Endothelial cell of umbilical vein (primary cell): ENCODE results near the gene NOMO2. TPM values are rescaled to one million over a fixed set of nuclear protein-coding genes. Genes with fewer than 3 reads are reported as not detected.
"Not testable (repeated sequence)": the region's sequence is repeated elsewhere in the genome, so short reads cannot be mapped to it uniquely, and the experiment has no call there.

Experiments
- Bru-seq: library from RNA; stranded (reverse); fragments of 400-500 nt; gene quantifications from one replicate; lab custom pipeline; 2021; lab: Mats Ljungman, UMichigan
- BruChase-seq, 2 experiments: library from RNA; stranded (reverse); fragments of 400-500 nt; gene quantifications; one replicate each; lab custom pipeline; 2021; lab: Mats Ljungman, UMichigan
- BruUV-seq: library from RNA; stranded (reverse); fragments of 400-500 nt; replicated peaks from 2 replicates; lab custom pipeline; 2021; lab: Mats Ljungman, UMichigan
- CTCF ChIA-PET: fragments of 300-600, 350-600 bp; sonication (Branson Sonifier 250); formaldehyde crosslinking; loops from one replicate; lab custom pipeline; 2021; ENCODE audit warnings: antibody characterized with exemption, inconsistent platforms; lab: Charles Lee
- POLR2A ChIA-PET: fragments of 300-600, 350-600 bp; sonication (Branson Sonifier 250); formaldehyde crosslinking; loops from one replicate; lab custom pipeline; 2021; ENCODE audit warnings: antibody characterized with exemption, inconsistent platforms; lab: Charles Lee
- DNase-seq: peaks from one replicate; pipeline ENCODE4 v3.0.0-alpha.2; 2011; ENCODE audit warnings: low read depth, low spot score
- FAIRE-seq: peaks from 2 replicates; lab custom pipeline; 2011; peaks lifted over from hg19 to GRCh38; lab: Jason Lieb, UNC
- H2AFZ ChIP-seq: 2 replicates; pipeline ENCODE4 v1.6.0; 2012; ENCODE audit warnings: low read depth, low read length, control low read depth, inconsistent platforms
- H3K27ac ChIP-seq: 2 replicates; pipeline ENCODE4 v1.5.1; 2011; ENCODE audit warnings: low read depth, mild to moderate bottlenecking, control low read depth, low read length, moderate library complexity; ENCODE audit not compliant: insufficient read depth
- H3K27me3 ChIP-seq, 2 experiments: 2 replicates each; pipeline versions ENCODE4 v1.6.0 to v1.6.1; 2011; ENCODE audit warnings: low read length in 2 of 2, mixed read lengths in 1 of 2; ENCODE audit not compliant: control insufficient read depth in 2 of 2, insufficient read depth in 2 of 2
- H3K36me3 ChIP-seq, 2 experiments: 2 replicates in 1 of 2; 3 replicates in 1 of 2; pipeline ENCODE4 v1.5.1; 2011; ENCODE audit warnings: low read length in 2 of 2, mild to moderate bottlenecking in 1 of 2, moderate library complexity in 1 of 2; ENCODE audit not compliant: control insufficient read depth in 2 of 2, insufficient read depth in 2 of 2; ENCODE audit errors: extremely low read depth in 1 of 2
- H3K4me1 ChIP-seq: 3 replicates; pipeline ENCODE4 v1.5.1; 2011; ENCODE audit warnings: mild to moderate bottlenecking, low read length; ENCODE audit not compliant: control insufficient read depth, insufficient read depth; ENCODE audit errors: extremely low read depth
- H3K4me2 ChIP-seq: 2 replicates; pipeline ENCODE4 v1.6.1; 2011; ENCODE audit warnings: low read length, control low read depth, mixed read lengths; ENCODE audit not compliant: insufficient read depth
- H3K4me3 ChIP-seq, 3 experiments: fragments of 200-600 bp in 1 of 3; sonication (generic), shearing (Covaris generic) in 1 of 3; replicated peaks in 1 of 3; 2 replicates each; pipeline ENCODE4 v1.5.1; 2011 to 2016; ENCODE audit warnings: control low read depth in 3 of 3, low read length in 3 of 3, mild to moderate bottlenecking in 2 of 3, inconsistent platforms in 1 of 3, low read depth in 1 of 3, moderate library complexity in 1 of 3; ENCODE audit not compliant: insufficient read depth in 1 of 3
- H3K79me2 ChIP-seq: 2 replicates; pipeline ENCODE4 v1.6.0; 2012; ENCODE audit warnings: low read length, inconsistent platforms; ENCODE audit not compliant: control insufficient read depth, insufficient read depth
- H3K9ac ChIP-seq: replicated peaks from 2 replicates; pipeline ENCODE3; 2011; ENCODE audit warnings: low read length, control low read depth; ENCODE audit not compliant: insufficient read depth; ENCODE audit errors: extremely low read depth
- H3K9me1 ChIP-seq: replicated peaks from 3 replicates; pipeline ENCODE4 v1.6.0; 2011; ENCODE audit warnings: mild to moderate bottlenecking, low read length; ENCODE audit not compliant: control insufficient read depth, insufficient read depth; ENCODE audit errors: extremely low read depth
- H3K9me3 ChIP-seq: replicated peaks from 2 replicates; pipeline ENCODE4 v1.5.1; 2012; ENCODE audit warnings: low read length, inconsistent platforms; ENCODE audit not compliant: control insufficient read depth, insufficient read depth
- H4K20me1 ChIP-seq: replicated peaks from 2 replicates; pipeline ENCODE3; 2011; ENCODE audit warnings: mild to moderate bottlenecking, low read length; ENCODE audit not compliant: control insufficient read depth, insufficient read depth; ENCODE audit errors: extremely low read depth
- dilution Hi-C: fragments of 300-500 bp; cut with MboI; formaldehyde crosslinking; loops from one replicate; pipeline ENCODE4 v1.15.0; 2019; ENCODE audit warnings: low sequenced_read_pairs; ENCODE audit not compliant: extremely low pct_ligation_motif_present
- intact Hi-C: fragments of 100-400 bp; cut with micrococcal nuclease; formaldehyde crosslinking; loops from one replicate; pipeline ENCODE4 v1.10.0; 2022
- long read RNA-seq: library from polyadenylated mRNA; stranded (forward); transcript quantifications from one replicate; pipeline ENCODE4 v2.0.0, GENCODE V29; 2021
- polyA minus RNA-seq, 3 experiments: library from RNA; depleted of rRNA, polyadenylated mRNA; stranded (reverse); fragments of >200 nt; gene quantifications; 1 replicate in 1 of 3; 2 replicates in 2 of 3; pipeline ENCODE4 v1.2.3, GENCODE V29; 2011
- polyA plus RNA-seq, 4 experiments: library from polyadenylated mRNA; depleted of rRNA in 3 of 4; stranded (reverse) in 3 of 4; unstranded in 1 of 4; fragments of >200 nt; gene quantifications; 2 replicates each; pipeline versions ENCODE4 v1.2.1 to v1.2.3, GENCODE V29; 2011 to 2012; ENCODE audit warnings: missing spikeins in 1 of 4
- total RNA-seq: library from RNA; stranded (reverse); gene quantifications from 2 replicates; pipeline ENCODE4 v1.2.3, GENCODE V29; 2021

NOMO2 gene
- total RNA-seq: 155 and 219 TPM in 2 replicates
- 223 and 235 TPM in 2 replicates for polyA plus RNA-seq
- polyA plus RNA-seq (2011; cell fraction: cytosol; rRNA removed): 216 and 223 TPM in 2 replicates
- polyA plus RNA-seq (2011; cell fraction: nucleus; rRNA removed): 215 and 217 TPM in 2 replicates
- polyA plus RNA-seq (2012): 161 and 209 TPM in 2 replicates
- polyA minus RNA-seq: 165 and 237 TPM in 2 replicates
- 67.1 TPM for polyA minus RNA-seq (2011; cell fraction: cytosol; rRNA and poly(A)+ RNA removed)
- 66.8 and 83.6 TPM in 2 replicates for polyA minus RNA-seq (2011; cell fraction: nucleus; rRNA and poly(A)+ RNA removed)
- percentile 49 among the genes with signal in this experiment for Bru-seq, nascent RNA
- percentile 53 among the genes with signal in this experiment for BruChase-seq, experiment 1, labeled RNA remaining after a 6-hour chase
- BruChase-seq, experiment 2, labeled RNA remaining after a 2-hour chase: percentile 49 among the genes with signal in this experiment
- long read RNA-seq, full-length matches to known transcripts: 351 of 412 reads
- long read RNA-seq, partial matches to known transcripts: 37 of 412 reads
- long read RNA-seq, other reads (novel, unspliced or antisense): 24 of 412 reads

GRCh38 chr16:18561727-18562314 lies at the start of gene NOMO2:
Gene NOMO2, minus strand, starts transcription at chr16:18562097. Its CDS starts 57 bp downstream, at chr16:18562040.
- H3K27ac ChIP-seq, CTCF ChIA-PET, H3K27me3 ChIP-seq, intact Hi-C loops, H3K4me1 ChIP-seq, H3K9me3 ChIP-seq, H3K9me1 ChIP-seq, H4K20me1 ChIP-seq, dilution Hi-C loops, POLR2A ChIA-PET, H3K36me3 ChIP-seq, FAIRE-seq, H3K79me2 ChIP-seq: not testable (repeated sequence)
- Histone ChIP-seq H3K4me3 (peak within 1 kb of the TSS; percentile 18 to 59 (median 45)), H3K9ac (peak within 1 kb of the TSS; percentile 9), H3K4me2 (peak within 1 kb of the TSS; percentile 42), H2AFZ (peak within 1 kb of the TSS; percentile 59)
- TSS peak; percentile 49 for BruUV-seq
- DNase-seq: peak; percentile 23

- dilution Hi-C loops: not testable (repeated sequence)
Observed at GRCh38 chr16:18610147-18610803, 48.4 kb upstream of the NOMO2 start.

GRCh38 chr16:18608271-18608670 lies 46.4 kb upstream of the NOMO2 start:
- dilution Hi-C loops: not testable (repeated sequence)

More at GRCh38 chr16:18610147-18610803, 48.4 kb upstream of the NOMO2 start:
- H3K36me3 ChIP-seq, H3K9me3 ChIP-seq, H2AFZ ChIP-seq, H3K27ac ChIP-seq, H3K4me1 ChIP-seq, BruUV-seq, H3K4me2 ChIP-seq, H3K4me3 ChIP-seq, H3K9ac ChIP-seq, H3K9me1 ChIP-seq, CTCF ChIA-PET, H4K20me1 ChIP-seq, POLR2A ChIA-PET, DNase-seq, H3K27me3 ChIP-seq, H3K79me2 ChIP-seq, FAIRE-seq, intact Hi-C loops: not testable (repeated sequence)

More at GRCh38 chr16:18608271-18608670, 46.4 kb upstream of the NOMO2 start:
- intact Hi-C loops, H3K4me2 ChIP-seq, CTCF ChIA-PET, DNase-seq, H4K20me1 ChIP-seq, H3K9ac ChIP-seq, H3K4me3 ChIP-seq, H3K27ac ChIP-seq, H3K79me2 ChIP-seq, H3K27me3 ChIP-seq, H3K4me1 ChIP-seq, H3K9me3 ChIP-seq, H3K36me3 ChIP-seq, H3K9me1 ChIP-seq, POLR2A ChIA-PET, FAIRE-seq, H2AFZ ChIP-seq, BruUV-seq: not testable (repeated sequence)
